H9 (cell line): ENCODE data around the gene NEK8. TPM values are rescaled to one million over a fixed set of nuclear protein-coding genes. Genes with fewer than 3 reads are reported as not detected.

Source experiments
- DNase-seq: peaks from one replicate; pipeline ENCODE4 v3.0.0-alpha.2; 2017
- H2AFZ ChIP-seq: one replicate; pipeline ENCODE4 v1.6.1; 2013; ENCODE audit warnings: mild to moderate bottlenecking, low read length, control low read depth, moderate library complexity
- H2AK5ac ChIP-seq: 2 replicates; pipeline ENCODE4 v1.6.1; 2013; ENCODE audit warnings: low read length, control low read depth, mixed read lengths; ENCODE audit not compliant: insufficient read length
- H2BK120ac ChIP-seq: one replicate; pipeline ENCODE4 v1.6.1; 2013; ENCODE audit warnings: low read depth, mild to moderate bottlenecking, low read length, control low read depth, inconsistent platforms; ENCODE audit not compliant: poor library complexity, severe bottlenecking
- H2BK12ac ChIP-seq: 2 replicates; pipeline ENCODE4 v1.6.1; 2013; ENCODE audit warnings: low read length, control low read depth, mixed read lengths, low read depth; ENCODE audit not compliant: insufficient read length
- H2BK15ac ChIP-seq: 2 replicates; pipeline ENCODE4 v1.6.1; 2013; ENCODE audit warnings: low read depth, low read length, control low read depth
- H2BK20ac ChIP-seq: one replicate; pipeline ENCODE4 v1.6.1; 2013; ENCODE audit warnings: low read depth, mild to moderate bottlenecking, low read length, control low read depth, inconsistent platforms; ENCODE audit not compliant: poor library complexity, severe bottlenecking
- H2BK5ac ChIP-seq: 2 replicates; pipeline ENCODE4 v1.6.1; 2013; ENCODE audit warnings: low read length, control low read depth, mixed read lengths; ENCODE audit not compliant: insufficient read length
- H3K14ac ChIP-seq: 2 replicates; pipeline ENCODE4 v1.6.1; 2013; ENCODE audit warnings: low read length, control low read depth; ENCODE audit not compliant: insufficient read depth
- H3K18ac ChIP-seq: 2 replicates; pipeline ENCODE4 v1.6.1; 2013; ENCODE audit warnings: low read depth, mild to moderate bottlenecking, mixed read lengths, low read length, control low read depth; ENCODE audit not compliant: insufficient read length
- H3K23ac ChIP-seq: 2 replicates; pipeline ENCODE4 v1.6.1; 2013; ENCODE audit warnings: low read length, control low read depth, mixed read lengths, low read depth; ENCODE audit not compliant: insufficient read length
- H3K23me2 ChIP-seq: 2 replicates; pipeline ENCODE4 v1.6.1; 2013; ENCODE audit warnings: low read depth, mild to moderate bottlenecking, mixed read lengths, low read length, control low read depth; ENCODE audit not compliant: insufficient read length, poor library complexity, severe bottlenecking
- H3K27ac ChIP-seq: 2 replicates; pipeline ENCODE4 v1.5.1; 2013; ENCODE audit warnings: low read length, control low read depth, mixed read lengths, low read depth; ENCODE audit not compliant: insufficient read length
- H3K27me3 ChIP-seq: 2 replicates; pipeline ENCODE4 v1.6.1; 2013; ENCODE audit warnings: low read length, control low read depth, inconsistent platforms; ENCODE audit not compliant: insufficient read depth
- H3K4ac ChIP-seq: 2 replicates; pipeline ENCODE4 v1.6.1; 2013; ENCODE audit warnings: low read depth, mild to moderate bottlenecking, control low read depth, inconsistent platforms, low read length, moderate library complexity
- H3K4me1 ChIP-seq: 2 replicates; pipeline ENCODE4 v1.6.1; 2013; ENCODE audit warnings: low read length, control low read depth, inconsistent platforms; ENCODE audit not compliant: insufficient read depth
- H3K4me2 ChIP-seq: 2 replicates; pipeline ENCODE4 v1.6.1; 2013; ENCODE audit warnings: low read length, control low read depth, mixed read lengths; ENCODE audit not compliant: insufficient read length, insufficient read depth
- H3K56ac ChIP-seq: 2 replicates; pipeline ENCODE4 v1.6.1; 2013; ENCODE audit warnings: low read depth, mild to moderate bottlenecking, mixed read lengths, low read length, control low read depth; ENCODE audit not compliant: insufficient read length
- H3K79me1 ChIP-seq: 2 replicates; pipeline ENCODE4 v1.6.1; 2013; ENCODE audit warnings: low read depth, mild to moderate bottlenecking, moderate library complexity, low read length, control low read depth, inconsistent platforms; ENCODE audit not compliant: insufficient read depth, poor library complexity, severe bottlenecking
- H3K79me2 ChIP-seq: 2 replicates; pipeline ENCODE4 v1.6.1; 2013; ENCODE audit warnings: low read length, control low read depth, inconsistent platforms; ENCODE audit not compliant: insufficient read depth
- H3K9ac ChIP-seq: 2 replicates; pipeline ENCODE4 v1.6.1; 2013; ENCODE audit warnings: low read length, control low read depth, mixed read lengths; ENCODE audit not compliant: insufficient read length; ENCODE audit errors: extremely low read depth
- H3K9me3 ChIP-seq: one replicate; pipeline ENCODE4 v1.6.1; 2013; ENCODE audit warnings: low read depth, low read length, inconsistent platforms; ENCODE audit not compliant: control insufficient read depth
- H3T11ph ChIP-seq: one replicate; pipeline ENCODE4 v1.6.1; 2013; ENCODE audit warnings: mild to moderate bottlenecking, low read length, control low read depth, inconsistent platforms
- H4K20me1 ChIP-seq: one replicate; pipeline ENCODE4 v1.6.1; 2013; ENCODE audit not compliant: control insufficient read depth, insufficient read length, insufficient read depth
- H4K5ac ChIP-seq: 2 replicates; pipeline ENCODE4 v1.6.1; 2013; ENCODE audit warnings: low read depth, mild to moderate bottlenecking, mixed read lengths, low read length, control low read depth; ENCODE audit not compliant: insufficient read length
- H4K8ac ChIP-seq: replicated peaks from 2 replicates; pipeline ENCODE4 v1.6.1; 2013; ENCODE audit warnings: low read length, control low read depth, mixed read lengths, low read depth; ENCODE audit not compliant: insufficient read length
- H4K91ac ChIP-seq: 2 replicates; pipeline ENCODE4 v1.6.1; 2013; ENCODE audit warnings: low read depth, mild to moderate bottlenecking, moderate library complexity, mixed read lengths, low read length, control low read depth; ENCODE audit not compliant: insufficient read length
- H3K27ac Mint-ChIP-seq, 3 experiments: 2 replicates in 2 of 3; 3 replicates in 1 of 3; pipeline ENCODE4 v1.8.0; 2020 to 2021; ENCODE audit warnings: mixed read lengths in 3 of 3, mild to moderate bottlenecking in 1 of 3, moderate library complexity in 1 of 3
- H3K27me3 Mint-ChIP-seq: 2 replicates; pipeline ENCODE4 v1.8.0; 2021; ENCODE audit warnings: low read depth, mild to moderate bottlenecking, moderate library complexity, mixed read lengths
- H3K36me3 Mint-ChIP-seq, 3 experiments: 2 replicates in 2 of 3; 3 replicates in 1 of 3; pipeline ENCODE4 v1.8.0; 2020 to 2021; ENCODE audit warnings: low read depth in 3 of 3, mixed read lengths in 3 of 3; ENCODE audit not compliant: insufficient read depth in 1 of 3
- H3K4me1 Mint-ChIP-seq, 2 experiments: 2 replicates each; pipeline ENCODE4 v1.8.0; 2020; ENCODE audit warnings: mixed read lengths in 2 of 2
- H3K4me3 Mint-ChIP-seq, 2 experiments: 2 replicates in 1 of 2; 3 replicates in 1 of 2; pipeline ENCODE4 v1.8.0; 2020 to 2021; ENCODE audit warnings: mild to moderate bottlenecking in 2 of 2, mixed read lengths in 2 of 2, moderate library complexity in 1 of 2
- H3K9me3 Mint-ChIP-seq, 2 experiments: 2 replicates in 1 of 2; 3 replicates in 1 of 2; pipeline ENCODE4 v1.8.0; 2020; ENCODE audit warnings: mild to moderate bottlenecking in 2 of 2, mixed read lengths in 2 of 2, moderate library complexity in 1 of 2
- CTCF ChIP-seq: fragments of 200-600 bp; sonication (generic); conservative IDR thresholded peaks from 3 replicates; pipeline ENCODE4 v1.8.0; 2021; ENCODE audit warnings: antibody characterized with exemption, mild to moderate bottlenecking
- WGBS: extraction: QIAGEN DNeasy Blood & Tissue Kit; methylation state at CpG from one replicate; pipeline ENCODE4 v1.1.7; 2013; ENCODE audit warnings: missing lambda C conversion rate, low lambda C conversion rate, mixed read lengths; ENCODE audit not compliant: insufficient read length; ENCODE audit errors: extremely low coverage; 5-methylcytosine and 5-hydroxymethylcytosine counted together
- total RNA-seq: library from RNA; stranded (reverse); gene quantifications from 2 replicates; pipeline ENCODE4 v1.2.1, GENCODE V29; 2021

The NEK8 gene
- total RNA-seq, 1 experiment from 2014 or later, result 18.8 TPM

DNA sequence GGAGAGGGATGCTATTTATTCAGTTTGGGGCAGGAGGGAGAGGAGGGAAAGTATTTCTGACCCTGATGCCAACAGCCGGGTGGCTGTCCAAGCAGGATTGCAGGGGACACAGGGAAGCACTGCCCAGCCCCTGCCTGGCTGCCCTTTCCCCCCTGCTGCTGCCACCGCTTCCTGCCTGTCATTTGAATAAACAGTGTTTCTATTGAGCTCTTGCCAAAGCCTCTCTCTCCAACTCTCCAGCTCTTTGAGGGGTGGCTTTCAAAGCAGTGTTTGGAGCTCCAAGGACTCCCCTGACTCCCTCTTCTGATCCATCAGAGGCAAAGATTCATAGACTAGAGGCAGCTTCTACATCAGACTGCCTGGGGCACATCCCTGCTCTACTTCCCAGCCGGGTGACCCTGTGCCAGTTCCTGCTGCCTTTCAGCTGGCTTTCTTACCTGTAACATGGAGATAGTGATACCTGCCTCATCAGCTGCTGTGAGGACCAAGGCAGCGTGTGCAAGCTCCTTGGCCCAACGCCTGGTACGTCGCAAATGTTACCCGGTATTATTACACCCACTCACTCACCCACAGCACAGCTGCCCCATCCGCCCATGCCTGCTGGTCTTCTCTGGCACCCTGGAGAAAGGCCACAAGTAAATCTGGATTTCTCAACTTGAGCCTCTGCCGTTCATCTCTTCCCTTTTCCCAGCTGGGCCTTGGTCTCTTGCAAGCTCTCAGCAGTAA is 26.4 kb upstream of the NEK8 start:
- no peak overlapping the region for H3K14ac ChIP-seq
- TF ChIP-seq CTCF, result no peak
- H2BK12ac ChIP-seq, result no peak overlapping the region
- H4K20me1 ChIP-seq, result peaks cover 4% of the 10 kb centered on the region
- no peaks in the 10 kb centered on the region for H3K79me2 ChIP-seq
- H3K4me2 ChIP-seq, result no peak overlapping the region
- WGBS, result no CpG with 5 or more reads among the region's 10 CpGs
- no peak overlapping the region for H3T11ph ChIP-seq
- H3K27ac ChIP-seq, result no peak overlapping the region
- no peak overlapping the region for H2AK5ac ChIP-seq
- H3K4me1 ChIP-seq, result no peaks in the 10 kb centered on the region
- no peak overlapping the region for H3K18ac ChIP-seq
- no peak overlapping the region for H2AFZ ChIP-seq
- no peak overlapping the region for H2BK5ac ChIP-seq
- H2BK120ac ChIP-seq, result no peak overlapping the region
- no peak for DNase-seq
- no peaks in the 10 kb centered on the region for H3K9me3 ChIP-seq
- no peak overlapping the region for H3K23ac ChIP-seq
- no peaks in the 10 kb centered on the region for H3K79me1 ChIP-seq
- Mint-ChIP-seq H3K27ac (peak overlapping the region; percentile 72 to 91 (median 91); a peak in 6 of 7 replicates), H3K4me1 (peaks cover 28 to 31% of the 10 kb centered on the region in 2 experiments), H3K4me3 (peak overlapping the region in 1 of 2 experiments; percentile 21; a peak in 1 of 5 replicates), H3K36me3 (peaks cover 40 to 82% (median 70%) of the 10 kb centered on the region in 3 experiments; a peak in 6 of 7 replicates), H3K9me3 (no peaks in the 10 kb centered on the region), H3K27me3 (no peaks in the 10 kb centered on the region)
- H2BK15ac ChIP-seq, result no peak overlapping the region
- no peak overlapping the region for H4K5ac ChIP-seq
- no peak overlapping the region for H2BK20ac ChIP-seq
- no peak overlapping the region for H3K56ac ChIP-seq
- no peak overlapping the region for H4K8ac ChIP-seq
- H3K27me3 ChIP-seq, result no peaks in the 10 kb centered on the region
- no peak overlapping the region for H3K9ac ChIP-seq
- H4K91ac ChIP-seq, result no peak overlapping the region
- H3K23me2 ChIP-seq, result no peaks in the 10 kb centered on the region
- no peak overlapping the region for H3K4ac ChIP-seq
